ENCODE data around the gene PLXNA2.

Gene PLXNA2

GRCh38 chr1:208101661-208102431 lies 142.3 kb downstream of the PLXNA2 start:
- Histone ChIP-seq H3K4me3 (ENCODE audit: extremely low read depth, insufficient read depth, low read length, poor library complexity, severe bottlenecking) (no peak overlapping the region), H3K4me1 (ENCODE audit: control insufficient read depth, insufficient read depth, low read length, poor library complexity, severe bottlenecking) (peaks cover 33% of the 10 kb centered on the region), H3K36me3 (ENCODE audit: control insufficient read depth, insufficient read depth, low read length) (peaks cover 49% of the 10 kb centered on the region), H3K9me3 (ENCODE audit: control insufficient read depth, low read length) (no peaks in the 10 kb centered on the region), H3K27ac (ENCODE audit: low read depth, low read length, severe bottlenecking) (no peak overlapping the region)
- 74 to 85% methylated on average over 9 to 11 of the region's 11 CpGs for WGBS, 2 experiments (ENCODE audit: insufficient coverage in 2 of 2)

- Histone ChIP-seq H3K36me3 (ENCODE audit: control insufficient read depth, insufficient read depth, low read length) (peaks cover 55% of the 10 kb centered on the region), H3K9me3 (ENCODE audit: control insufficient read depth, low read length) (no peaks in the 10 kb centered on the region), H3K27ac (ENCODE audit: low read depth, low read length, severe bottlenecking) (no peak overlapping the region), H3K4me3 (ENCODE audit: extremely low read depth, insufficient read depth, low read length, poor library complexity, severe bottlenecking) (no peak overlapping the region), H3K4me1 (ENCODE audit: control insufficient read depth, insufficient read depth, low read length, poor library complexity, severe bottlenecking) (peaks cover 33% of the 10 kb centered on the region)
- WGBS, 2 experiments (ENCODE audit: insufficient coverage in 2 of 2) = 100% methylated on average over 2 of the region's 5 CpGs; no CpG with 5 or more reads in 1 of the 2 experiments
Observed at GRCh38 chr1:208100906-208101305, 143.3 kb downstream of the PLXNA2 start.

GRCh38 chr1:208100106-208100505 lies 144.1 kb downstream of the PLXNA2 start:
- WGBS, 2 experiments (ENCODE audit: insufficient coverage in 2 of 2) = 67 to 83% methylated on average over 1 to 3 of the region's 4 CpGs
- peaks cover 62% of the 10 kb centered on the region for H3K36me3 ChIP-seq (ENCODE audit: control insufficient read depth, insufficient read depth, low read length)
- H3K4me3 ChIP-seq (ENCODE audit: extremely low read depth, insufficient read depth, low read length, poor library complexity, severe bottlenecking) = no peak overlapping the region
- no peaks in the 10 kb centered on the region for H3K9me3 ChIP-seq (ENCODE audit: control insufficient read depth, low read length)
- peaks cover 33% of the 10 kb centered on the region for H3K4me1 ChIP-seq (ENCODE audit: control insufficient read depth, insufficient read depth, low read length, poor library complexity, severe bottlenecking)
- H3K27ac ChIP-seq (ENCODE audit: low read depth, low read length, severe bottlenecking) = no peak overlapping the region

- no peak overlapping the region for H3K4me3 ChIP-seq (ENCODE audit: extremely low read depth, insufficient read depth, low read length, poor library complexity, severe bottlenecking)
- H3K9me3 ChIP-seq (ENCODE audit: control insufficient read depth, low read length) = no peaks in the 10 kb centered on the region
- H3K4me1 ChIP-seq (ENCODE audit: control insufficient read depth, insufficient read depth, low read length, poor library complexity, severe bottlenecking) = peaks cover 26% of the 10 kb centered on the region
- WGBS, 2 experiments (ENCODE audit: insufficient coverage in 2 of 2) = 90 to 93% methylated on average over 7 of the region's 7 CpGs
- peak overlapping the region; percentile 26 for H3K27ac ChIP-seq (ENCODE audit: low read depth, low read length, severe bottlenecking)
- H3K36me3 ChIP-seq (ENCODE audit: control insufficient read depth, insufficient read depth, low read length) = peaks cover 70% of the 10 kb centered on the region
Observed at GRCh38 chr1:208098773-208099172, 145.4 kb downstream of the PLXNA2 start.

- WGBS, 2 experiments (ENCODE audit: insufficient coverage in 2 of 2) = 40% methylated on average over 1 of the region's 4 CpGs; no CpG with 5 or more reads in 1 of the 2 experiments
- peaks cover 93% of the 10 kb centered on the region for H3K36me3 ChIP-seq (ENCODE audit: control insufficient read depth, insufficient read depth, low read length)
Observed at GRCh38 chr1:208093754-208094719, 150.1 kb downstream of the PLXNA2 start.

GRCh38 chr1:208093046-208093445 lies 151.1 kb downstream of the PLXNA2 start:
- Histone ChIP-seq H3K4me3 (ENCODE audit: extremely low read depth, insufficient read depth, low read length, poor library complexity, severe bottlenecking) (no peak overlapping the region), H3K9me3 (ENCODE audit: control insufficient read depth, low read length) (no peaks in the 10 kb centered on the region), H3K36me3 (ENCODE audit: control insufficient read depth, insufficient read depth, low read length) (peaks cover 92% of the 10 kb centered on the region), H3K4me1 (ENCODE audit: control insufficient read depth, insufficient read depth, low read length, poor library complexity, severe bottlenecking) (peaks cover 2% of the 10 kb centered on the region), H3K27ac (ENCODE audit: low read depth, low read length, severe bottlenecking) (no peak overlapping the region)
- WGBS, 2 experiments (ENCODE audit: insufficient coverage in 2 of 2) = 93 to 98% methylated on average over 2 to 3 of the region's 3 CpGs

More at GRCh38 chr1:208093754-208094719, 150.1 kb downstream of the PLXNA2 start:
- H3K9me3 ChIP-seq (ENCODE audit: control insufficient read depth, low read length) = no peaks in the 10 kb centered on the region
- peaks cover 2% of the 10 kb centered on the region for H3K4me1 ChIP-seq (ENCODE audit: control insufficient read depth, insufficient read depth, low read length, poor library complexity, severe bottlenecking)
- no peak overlapping the region for H3K4me3 ChIP-seq (ENCODE audit: extremely low read depth, insufficient read depth, low read length, poor library complexity, severe bottlenecking)
- no peak overlapping the region for H3K27ac ChIP-seq (ENCODE audit: low read depth, low read length, severe bottlenecking)

DNA sequence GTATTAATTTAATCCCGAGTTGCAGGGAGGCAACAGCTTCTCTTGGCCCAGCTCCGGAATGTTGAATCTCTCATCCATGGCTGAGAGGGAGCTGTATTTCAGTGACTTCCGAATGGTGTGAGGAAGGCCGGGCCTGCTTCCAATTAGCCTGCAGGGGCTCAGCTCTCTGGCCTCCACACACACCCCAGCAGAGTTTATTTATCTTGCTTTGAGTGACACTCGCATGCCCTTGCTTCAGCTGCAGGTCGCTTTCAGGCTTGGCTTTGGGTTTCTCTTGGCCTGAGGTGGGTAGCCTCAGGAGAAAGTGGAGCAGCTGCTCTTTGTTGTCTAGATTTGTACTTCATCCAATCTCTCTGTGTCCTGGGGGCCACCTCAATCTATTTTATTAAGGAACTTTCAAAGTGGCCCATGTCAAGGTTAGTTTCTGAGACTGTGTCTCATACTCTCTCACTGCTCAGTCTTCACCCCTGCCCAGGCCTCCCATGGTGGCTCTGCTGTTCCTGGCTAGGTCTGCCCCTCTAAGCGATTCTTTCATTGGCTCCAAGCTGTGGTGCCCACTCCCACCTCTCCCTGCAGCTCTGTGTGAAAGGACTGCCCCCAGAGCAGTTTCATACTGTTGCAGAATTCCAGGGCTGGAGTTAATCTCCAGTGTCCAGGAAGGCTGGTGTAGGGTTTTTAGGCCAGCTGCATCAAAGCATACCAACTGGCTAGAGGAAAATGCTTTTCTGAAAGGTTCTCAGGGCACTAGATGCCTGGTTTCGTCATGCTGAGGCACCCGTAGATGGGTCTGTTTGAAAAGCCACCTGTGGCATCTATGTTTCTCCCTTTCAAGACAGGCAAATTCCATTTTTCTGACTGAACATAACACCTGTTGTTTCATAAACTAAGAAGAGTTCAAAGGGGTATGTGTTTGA lies 153.5 kb downstream of the PLXNA2 start:
- Histone ChIP-seq H3K4me1 (ENCODE audit: control insufficient read depth, insufficient read depth, low read length, poor library complexity, severe bottlenecking) (peaks cover 8% of the 10 kb centered on the region), H3K4me3 (ENCODE audit: extremely low read depth, insufficient read depth, low read length, poor library complexity, severe bottlenecking) (no peak overlapping the region), H3K36me3 (ENCODE audit: control insufficient read depth, insufficient read depth, low read length) (peaks cover 86% of the 10 kb centered on the region), H3K9me3 (ENCODE audit: control insufficient read depth, low read length) (no peaks in the 10 kb centered on the region), H3K27ac (ENCODE audit: low read depth, low read length, severe bottlenecking) (no peak overlapping the region)
- 87 to 88% methylated on average over 5 to 9 of the region's 9 CpGs for WGBS, 2 experiments (ENCODE audit: insufficient coverage in 2 of 2)

DNA sequence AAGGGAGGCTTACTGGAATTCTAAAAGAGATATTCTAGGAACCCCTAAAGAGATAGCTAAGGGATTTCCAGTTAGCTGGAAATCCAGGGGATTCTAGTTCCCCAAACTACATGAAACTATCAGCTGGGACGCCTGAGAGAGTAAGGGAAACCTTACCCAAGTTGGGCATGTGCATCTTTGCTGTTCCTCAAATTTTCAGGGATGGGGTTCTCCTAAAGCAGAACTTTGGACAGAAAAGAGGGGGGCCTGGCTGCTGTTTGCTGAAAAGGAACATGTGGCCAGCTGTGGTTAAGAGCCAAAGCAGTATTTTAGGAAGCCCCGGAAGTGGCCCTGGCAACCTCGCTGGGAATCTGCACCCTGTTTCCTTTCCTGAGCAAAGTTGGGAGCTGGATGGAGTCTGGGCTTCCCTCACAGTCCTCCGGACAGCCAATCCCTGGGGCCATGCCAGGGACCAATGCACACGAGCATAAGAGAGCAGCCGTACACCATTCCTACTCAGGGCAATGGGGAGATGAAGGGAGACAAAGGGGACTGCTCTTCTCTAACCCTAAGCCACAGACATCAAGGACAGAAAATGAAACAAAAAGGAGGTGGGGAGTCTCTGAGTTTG lies 154.3 kb downstream of the PLXNA2 start:
- Histone ChIP-seq H3K4me3 (ENCODE audit: extremely low read depth, insufficient read depth, low read length, poor library complexity, severe bottlenecking) (no peak overlapping the region), H3K4me1 (ENCODE audit: control insufficient read depth, insufficient read depth, low read length, poor library complexity, severe bottlenecking) (peaks cover 9% of the 10 kb centered on the region), H3K27ac (ENCODE audit: low read depth, low read length, severe bottlenecking) (no peak overlapping the region), H3K9me3 (ENCODE audit: control insufficient read depth, low read length) (no peaks in the 10 kb centered on the region), H3K36me3 (ENCODE audit: control insufficient read depth, insufficient read depth, low read length) (peaks cover 85% of the 10 kb centered on the region)
- WGBS, 2 experiments (ENCODE audit: insufficient coverage in 2 of 2) = 86 to 90% methylated on average over 5 to 6 of the region's 6 CpGs

DNA sequence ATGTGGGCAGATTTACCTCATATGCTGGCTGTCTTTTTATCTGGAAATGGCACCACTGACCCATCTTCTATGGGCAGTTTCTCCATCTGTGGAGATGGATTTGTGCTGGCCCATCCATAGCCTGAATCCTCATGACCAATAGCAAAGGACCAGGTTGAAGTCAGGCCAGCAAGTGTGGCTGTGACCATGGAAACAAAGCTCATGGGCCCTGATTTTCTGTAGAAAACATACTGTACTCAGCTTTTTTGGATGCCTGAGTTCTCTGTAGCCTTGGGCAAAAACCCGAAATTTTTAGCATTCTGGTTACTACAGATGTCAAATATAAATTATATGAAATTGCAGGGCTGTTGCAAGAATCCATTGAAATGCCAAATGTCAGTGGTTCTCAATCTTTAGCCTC lies 155.0 kb downstream of the PLXNA2 start:
- peaks cover 14% of the 10 kb centered on the region for H3K4me1 ChIP-seq (ENCODE audit: control insufficient read depth, insufficient read depth, low read length, poor library complexity, severe bottlenecking)
- WGBS, 2 experiments (ENCODE audit: insufficient coverage in 2 of 2) = no CpG with 5 or more reads among the region's 1 CpG
- H3K4me3 ChIP-seq (ENCODE audit: extremely low read depth, insufficient read depth, low read length, poor library complexity, severe bottlenecking) = no peak overlapping the region
- H3K36me3 ChIP-seq (ENCODE audit: control insufficient read depth, insufficient read depth, low read length) = peaks cover 85% of the 10 kb centered on the region
- H3K9me3 ChIP-seq (ENCODE audit: control insufficient read depth, low read length) = no peaks in the 10 kb centered on the region
- no peak overlapping the region for H3K27ac ChIP-seq (ENCODE audit: low read depth, low read length, severe bottlenecking)

DNA sequence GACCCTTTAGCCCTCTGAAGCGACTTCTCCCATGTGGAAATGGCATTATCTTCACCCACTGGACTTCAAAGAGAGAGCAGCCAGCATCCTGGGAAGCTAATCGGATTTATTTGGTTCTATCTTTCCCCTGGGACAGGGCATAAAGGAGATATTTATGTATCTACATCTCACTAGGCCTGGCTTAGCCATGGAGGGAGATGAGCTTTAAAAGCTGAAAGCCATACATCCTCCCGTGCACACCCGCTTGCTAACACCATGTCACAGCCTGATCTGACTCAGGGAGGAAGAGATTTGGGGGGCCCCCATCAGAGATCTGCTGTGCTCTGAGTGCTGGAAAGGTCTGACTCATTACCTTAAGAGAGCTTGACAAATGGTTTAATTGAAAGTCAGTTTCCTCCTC lies 155.9 kb downstream of the PLXNA2 start:
- H3K4me1 ChIP-seq (ENCODE audit: control insufficient read depth, insufficient read depth, low read length, poor library complexity, severe bottlenecking) = peaks cover 17% of the 10 kb centered on the region
- H3K4me3 ChIP-seq (ENCODE audit: extremely low read depth, insufficient read depth, low read length, poor library complexity, severe bottlenecking) = no peak overlapping the region
- H3K9me3 ChIP-seq (ENCODE audit: control insufficient read depth, low read length) = no peaks in the 10 kb centered on the region
- 95 to 100% methylated on average over 2 to 3 of the region's 4 CpGs for WGBS, 2 experiments (ENCODE audit: insufficient coverage in 2 of 2)
- H3K27ac ChIP-seq (ENCODE audit: low read depth, low read length, severe bottlenecking) = no peak overlapping the region
- H3K36me3 ChIP-seq (ENCODE audit: control insufficient read depth, insufficient read depth, low read length) = peaks cover 81% of the 10 kb centered on the region
